GM23338 (cell line): Measurements from ENCODE around the gene VAMP7.

ENCODE experiments used
- CREB1 ChIP-seq: fragments of 250-450 bp; sonication (Bioruptor Pico); IDR thresholded peaks from 2 replicates; pipeline ENCODE4 v1.5.0; 2020; ENCODE audit warnings: low read depth, mild to moderate bottlenecking, moderate library complexity
- CTCF ChIP-seq, 2 experiments: fragments of 200-600 bp in 1 of 2; sonication (generic) in 1 of 2; conservative IDR thresholded peaks; 2 replicates each; pipeline versions ENCODE4 v1.5.1 to v1.6.1; 2016 to 2017; ENCODE audit warnings: antibody characterized with exemption in 2 of 2, low read depth in 2 of 2, mild to moderate bottlenecking in 2 of 2, moderate library complexity in 1 of 2
- ETS1 ChIP-seq: IDR thresholded peaks from 2 replicates; pipeline ENCODE4 v1.6.1; 2016; ENCODE audit warnings: antibody characterized with exemption
- EZH2 ChIP-seq: fragments of 200-600 bp; sonication (generic); IDR thresholded peaks from one replicate; pipeline ENCODE4 v1.8.0; 2017; ENCODE audit warnings: antibody characterized with exemption, mild to moderate bottlenecking, low read depth; ENCODE audit not compliant: unreplicated experiment
- EZH2phosphoT487 ChIP-seq: fragments of 200-600 bp; sonication (generic); IDR thresholded peaks from one replicate; pipeline ENCODE4 v1.8.1; 2018; ENCODE audit warnings: antibody characterized with exemption; ENCODE audit not compliant: unreplicated experiment
- JUNB ChIP-seq: IDR thresholded peaks from one replicate; pipeline ENCODE4 v1.6.1; 2016; ENCODE audit warnings: antibody characterized with exemption; ENCODE audit not compliant: unreplicated experiment
- POLR2AphosphoS5 ChIP-seq: IDR thresholded peaks from 2 replicates; pipeline ENCODE4 v1.6.1; 2016; ENCODE audit warnings: antibody characterized with exemption, low read depth
- REST ChIP-seq: IDR thresholded peaks from one replicate; pipeline ENCODE4 v1.6.1; 2018; ENCODE audit warnings: antibody characterized with exemption; ENCODE audit not compliant: unreplicated experiment
- STAT1 ChIP-seq: IDR thresholded peaks from one replicate; pipeline ENCODE4 v1.6.1; 2016; ENCODE audit warnings: antibody characterized with exemption; ENCODE audit not compliant: unreplicated experiment
- ZNF462 ChIP-seq: fragments of 250-450 bp; sonication (Bioruptor Pico); IDR thresholded peaks from 2 replicates; pipeline ENCODE4 v1.5.0; 2020; ENCODE audit warnings: mild to moderate bottlenecking, moderate library complexity

- TF ChIP-seq POLR2AphosphoS5 = no peak
- no peak for TF ChIP-seq CTCF (conservative IDR thresholded peaks at IDR 0.05; ENCODE audit: low read depth in 2 of 2)
- TF ChIP-seq CREB1 = no peak
- no peak for TF ChIP-seq EZH2phosphoT487
- no peak for TF ChIP-seq ETS1
- TF ChIP-seq EZH2 = no peak
- no peak for TF ChIP-seq REST
- no peak for TF ChIP-seq ZNF462 (CRISPR knock-in tag)
- TF ChIP-seq JUNB = no peak
- TF ChIP-seq STAT1 = no peak
These were observed 75.0 kb downstream of the VAMP7 start for GRCh38 chrX:155956099-155956498.
